CD4-positive, alpha-beta T cell treated with Interleukin-17A for 1 hour (primary cell): ENCODE results near the gene DUSP28.
A peak's percentile ranks its signal among the peaks of the same experiment; 100 is the strongest.

Experiments
- DNase-seq: peaks from one replicate; pipeline ENCODE4 v3.0.0-alpha.2; 2020

Gene DUSP28

GRCh38 chr2:240602266-240603050 is 42.3 kb downstream of the DUSP28 start:
- DNase-seq: no peak

- DNase-seq: no peak
Measured at GRCh38 chr2:240603081-240603835, 43.1 kb downstream of the DUSP28 start.

DNA sequence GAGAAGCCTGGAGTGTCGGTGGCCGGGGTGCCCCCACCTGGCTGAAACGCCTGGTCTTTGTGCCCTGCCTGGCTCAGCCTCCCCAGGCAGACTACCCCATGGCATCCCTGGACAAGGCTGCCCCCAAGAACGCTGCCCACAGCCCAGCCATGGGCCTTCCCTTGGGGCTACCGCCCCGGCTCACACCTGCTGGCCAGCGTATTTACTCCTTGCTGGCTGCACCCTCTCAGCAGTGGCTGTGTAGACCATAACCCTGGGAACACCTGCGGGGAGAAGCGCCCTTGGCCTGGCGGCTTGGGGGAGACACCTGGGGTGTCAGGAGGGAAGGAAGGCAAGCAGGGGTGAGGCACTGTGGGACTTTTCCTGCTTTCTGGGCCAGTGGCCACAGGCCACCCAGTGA is 43.7 kb downstream of the DUSP28 start:
- no peak for DNase-seq

- no peak for DNase-seq
Measured at GRCh38 chr2:240604291-240604938, 44.3 kb downstream of the DUSP28 start.

DNA sequence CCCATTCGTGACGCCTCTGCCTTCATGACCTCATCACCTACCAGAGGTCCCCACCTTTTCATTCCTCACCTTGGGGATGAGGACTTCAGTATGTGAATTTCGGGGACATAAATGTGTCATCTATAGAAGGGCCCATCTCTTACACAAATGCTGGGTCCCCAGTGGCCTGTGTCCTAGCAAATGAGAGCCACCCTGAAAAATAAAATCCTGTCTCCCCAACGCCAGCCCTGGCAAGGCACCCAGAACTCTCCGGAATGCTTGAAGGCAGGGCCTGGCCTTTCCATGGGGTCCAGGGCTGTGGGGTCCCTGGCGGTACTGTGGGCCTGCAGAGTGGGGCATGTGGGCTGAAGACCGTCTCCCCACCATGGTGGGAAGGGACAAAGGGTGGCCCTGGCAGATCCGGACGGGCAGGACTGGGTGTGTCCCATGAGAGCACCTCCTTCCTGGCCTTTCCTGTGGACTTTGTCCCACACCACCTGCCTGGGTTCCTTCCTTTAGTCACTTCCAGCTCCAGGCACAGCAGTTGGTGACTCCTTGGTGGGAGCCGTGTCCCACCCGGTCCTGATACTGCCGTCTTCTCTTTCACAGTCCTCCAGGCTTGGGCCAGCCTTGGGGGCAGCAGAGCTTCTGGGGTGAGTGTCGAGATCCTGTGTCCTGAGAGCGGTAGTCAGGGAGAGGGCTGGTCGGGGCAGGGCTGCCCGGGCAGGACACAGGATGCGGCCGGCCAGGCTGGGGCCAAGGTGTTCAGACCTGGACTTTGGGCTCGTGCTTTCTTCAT is 45.0 kb downstream of the DUSP28 start:
- DNase-seq: no peak

DNA sequence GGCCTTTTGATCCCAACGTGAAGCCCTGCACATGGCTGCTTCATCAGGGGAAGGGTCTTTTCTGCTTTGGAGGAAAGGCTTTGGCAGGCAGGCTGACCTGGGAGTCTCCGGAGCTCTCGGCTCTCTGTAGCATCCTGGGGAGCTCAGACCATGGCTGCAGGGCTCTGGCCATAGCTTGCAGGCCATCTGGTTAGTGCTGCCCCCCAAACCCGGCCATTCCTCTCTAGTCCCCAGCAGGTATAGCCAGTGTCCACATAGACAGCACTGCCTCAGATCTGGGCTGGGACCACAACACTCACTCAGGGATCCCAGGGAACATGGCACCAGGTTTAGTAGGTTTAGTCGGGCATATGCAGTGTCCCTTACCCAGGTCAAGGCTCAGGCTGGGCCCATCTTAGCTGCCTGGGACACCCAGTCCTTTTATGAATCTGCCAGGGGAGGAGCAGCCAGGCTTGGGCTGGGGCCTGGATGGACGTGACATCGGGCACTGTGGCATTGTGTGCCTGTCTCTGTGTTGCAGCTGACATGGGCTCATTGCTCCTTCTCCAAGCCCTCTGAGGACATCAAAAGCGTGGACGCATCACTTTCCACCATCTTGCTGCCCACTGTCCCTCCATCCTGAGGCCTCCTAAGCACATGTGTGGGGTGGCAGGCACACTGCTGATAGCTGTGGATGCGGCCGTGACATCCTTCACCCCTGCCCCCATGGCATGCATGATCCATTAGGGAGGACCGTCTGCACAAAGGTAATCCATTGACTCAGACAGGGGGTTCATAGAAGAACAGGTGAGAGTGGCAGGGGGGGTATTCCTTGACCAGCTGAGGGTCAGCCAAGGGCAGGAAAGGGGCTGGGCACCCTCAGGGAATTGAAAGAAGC is 45.9 kb downstream of the DUSP28 start:
- DNase-seq: no peak

- peak; percentile 12 for DNase-seq
Measured at GRCh38 chr2:240611601-240612210, 51.5 kb downstream of the DUSP28 start.
